Body of pancreas (tissue), 4 donors: ENCODE measurements around the gene NEURL1. TPM values are rescaled to one million over a fixed set of nuclear protein-coding genes. Genes with fewer than 3 reads are reported as not detected.

Source experiments
- ATAC-seq: fragments of 150-250 bp; one replicate; pipeline ENCODE4 v1.9.1; 2016
- DNase-seq, 4 donors: peaks; one replicate each; pipeline ENCODE4 v3.0.0-alpha.2; 2019
- H3K27ac ChIP-seq, 4 donors: fragments of 200-600 bp; sonication (generic); 1 replicate in 3 of 4; 2 replicates in 1 of 4; pipeline versions ENCODE4 v1.5.1 to v1.6.1; 2016 to 2019; ENCODE audit warnings: mild to moderate bottlenecking in 1 of 4, mixed read lengths in 1 of 4, moderate library complexity in 1 of 4
- H3K27me3 ChIP-seq, 2 donors: fragments of 200-600 bp; sonication (generic); one replicate each; pipeline ENCODE4 v1.6.0; 2016; ENCODE audit warnings: mild to moderate bottlenecking in 1 of 2
- H3K36me3 ChIP-seq, 2 donors: fragments of 200-600 bp; sonication (generic); replicated peaks in 1 of 2; 2 replicates each; pipeline ENCODE4 v1.5.1; 2016; ENCODE audit warnings: low read depth in 2 of 2; ENCODE audit not compliant: insufficient read depth in 1 of 2
- H3K4me1 ChIP-seq: fragments of 200-600 bp; sonication (generic); one replicate; pipeline ENCODE4 v1.6.0; 2016
- H3K4me3 ChIP-seq, 2 donors: fragments of 200-600 bp; sonication (generic); 1 replicate in 1 of 2; 2 replicates in 1 of 2; pipeline ENCODE4 v1.5.1; 2016 to 2019
- H3K9me3 ChIP-seq, 3 donors: fragments of 200-600 bp; sonication (generic); 1 replicate in 2 of 3; 2 replicates in 1 of 3; pipeline ENCODE4 v1.5.1; 2016
- CTCF ChIP-seq, 7 experiments: fragments of 450-650 bp in 4 of 7; fragments of 200-600 bp in 3 of 7; sonication (generic) in 3 of 7; IDR thresholded peaks; one replicate each; pipeline ENCODE4 v1.5.1; 2016 to 2019; ENCODE audit warnings: antibody characterized with exemption in 7 of 7
- POLR2A ChIP-seq, 3 donors: fragments of 450-650 bp; IDR thresholded peaks; one replicate each; pipeline ENCODE4 v1.6.1; 2016; ENCODE audit warnings: antibody characterized with exemption in 3 of 3, mild to moderate bottlenecking in 2 of 3
- WGBS, 2 donors: methylation state at CpG; one replicate each; pipeline ENCODE4 v1.1.5; 2017; 5-methylcytosine and 5-hydroxymethylcytosine counted together
- intact Hi-C: fragments of 100-400 bp; cut with DNase I; formaldehyde crosslinking; loops from one replicate; pipeline ENCODE4 v1.15.1; 2023
- total RNA-seq, 2 donors: library from RNA; depleted of rRNA; stranded (reverse); fragments of >200 nt; gene quantifications; one replicate each; pipeline ENCODE4 v1.1.0, GENCODE V29; 2016

Gene NEURL1
- total RNA-seq, 2 donors from 2014 or later, result 25.1 to 25.7 TPM

- peaks cover 15% of the 10 kb centered on the region for H3K4me1 ChIP-seq
- ATAC-seq (no peak), DNase-seq (no peak)
- H3K27ac ChIP-seq, result no peak overlapping the region
- no peaks in the 10 kb centered on the region for H3K36me3 ChIP-seq
- WGBS, 2 donors, result 55 to 57% methylated on average over 10 to 11 of the region's 11 CpGs
- no peaks in the 10 kb centered on the region for H3K27me3 ChIP-seq
- H3K9me3 ChIP-seq, result no peaks in the 10 kb centered on the region
- intact Hi-C loops, result no loop called here
- TF ChIP-seq CTCF (IDR thresholded peaks at IDR 0.05) (no peak), POLR2A (IDR thresholded peaks at IDR 0.05) (no peak)
- H3K4me3 ChIP-seq, result no peak overlapping the region
These were observed 147.1 kb downstream of the NEURL1 start for GRCh38 chr10:103640436-103641181.

DNA sequence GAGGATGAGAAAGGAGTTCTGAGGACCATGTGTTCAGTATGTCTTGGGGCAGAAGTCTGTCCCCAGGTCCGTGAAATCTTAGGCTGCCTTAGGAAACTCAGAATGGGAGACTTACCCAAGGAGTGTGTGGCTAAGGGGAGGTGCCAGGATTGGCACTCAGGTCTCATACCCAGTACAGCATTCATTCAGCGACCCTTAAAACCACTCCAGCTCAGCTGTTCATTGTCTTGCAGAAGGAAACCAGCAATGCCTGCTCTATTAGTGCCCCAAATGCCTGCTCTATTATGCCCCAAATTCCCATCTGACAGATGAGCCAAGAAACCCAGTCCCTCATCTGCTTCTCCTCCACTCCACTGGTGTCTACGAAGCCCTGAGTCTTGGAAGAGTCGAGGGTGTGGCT, 147.8 kb downstream of the NEURL1 start:
- no peak for TF ChIP-seq POLR2A (IDR thresholded peaks at IDR 0.05)
- no peak for TF ChIP-seq CTCF (IDR thresholded peaks at IDR 0.05)
- WGBS, 2 donors, result 71 to 89% methylated on average over 4 of the region's 4 CpGs
- Histone ChIP-seq H3K4me1 (peaks cover 15% of the 10 kb centered on the region), H3K9me3 (no peaks in the 10 kb centered on the region), H3K36me3 (no peaks in the 10 kb centered on the region), H3K4me3 (no peak overlapping the region), H3K27me3 (no peaks in the 10 kb centered on the region), H3K27ac (no peak overlapping the region)
- no peak for ATAC-seq
- intact Hi-C loops, result no loop called here
- no peak for DNase-seq

Other genes starting within 250 kb of the NEURL1 start
- gene RPEL1, start 247.8 kb upstream of the NEURL1 start, total RNA-seq, result not detected
- gene INA, start 216.6 kb upstream of the NEURL1 start, total RNA-seq, result 1 to 10 TPM; 2.3 to 4.7 TPM
- 10 to 100 TPM in 1 of 2 donors, 1 to 10 TPM in 1; 9.6 to 37.9 TPM for gene PCGF6, start 142.6 kb upstream of the NEURL1 start, total RNA-seq
- 1 to 10 TPM; 2.0 to 5.7 TPM for gene TAF5, start 125.7 kb upstream of the NEURL1 start, total RNA-seq
- gene ATP5MK, start 97.2 kb upstream of the NEURL1 start, total RNA-seq, result 10 to 100 TPM; 75.5 to 85.6 TPM
- gene PDCD11, start 97.1 kb upstream of the NEURL1 start, total RNA-seq, result 10 to 100 TPM; 13.0 to 32.0 TPM
- 10 to 100 TPM; 11.4 to 17.8 TPM for gene CALHM2, start 41.3 kb upstream of the NEURL1 start, total RNA-seq
- not detected for gene CALHM1, start 34.8 kb upstream of the NEURL1 start, total RNA-seq
- gene CALHM3, start 14.5 kb upstream of the NEURL1 start, total RNA-seq, result under 1 TPM in 1 of 2 donors, not detected in 1; 0.52 TPM